Measurements from ENCODE around the gene L1TD1.

Gene L1TD1

DNA sequence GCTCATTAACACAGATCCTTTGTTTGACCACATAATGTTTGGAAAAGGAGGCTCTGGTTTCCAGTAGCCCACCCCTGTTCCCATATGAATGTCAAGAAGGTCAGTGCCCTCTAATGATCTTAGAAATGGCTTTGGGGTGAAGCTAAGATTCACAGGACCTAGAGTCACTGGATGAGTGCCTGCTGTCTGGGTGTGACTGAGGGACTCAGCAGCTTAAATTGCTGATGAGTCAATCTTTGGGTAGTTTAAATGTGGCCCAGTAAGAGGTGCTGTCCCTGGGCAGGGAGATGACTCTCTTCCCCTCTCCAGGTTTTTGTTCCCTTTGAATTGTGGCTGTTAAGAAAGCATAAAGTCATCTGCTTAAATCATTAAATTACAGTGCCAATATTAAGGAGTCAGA is 50.6 kb downstream of the L1TD1 start:
- no peak overlapping the region for H3K27ac ChIP-seq
- DNase-seq: no peak
- no peaks in the 10 kb centered on the region for H3K4me1 ChIP-seq
- TF ChIP-seq, protein P1, sequence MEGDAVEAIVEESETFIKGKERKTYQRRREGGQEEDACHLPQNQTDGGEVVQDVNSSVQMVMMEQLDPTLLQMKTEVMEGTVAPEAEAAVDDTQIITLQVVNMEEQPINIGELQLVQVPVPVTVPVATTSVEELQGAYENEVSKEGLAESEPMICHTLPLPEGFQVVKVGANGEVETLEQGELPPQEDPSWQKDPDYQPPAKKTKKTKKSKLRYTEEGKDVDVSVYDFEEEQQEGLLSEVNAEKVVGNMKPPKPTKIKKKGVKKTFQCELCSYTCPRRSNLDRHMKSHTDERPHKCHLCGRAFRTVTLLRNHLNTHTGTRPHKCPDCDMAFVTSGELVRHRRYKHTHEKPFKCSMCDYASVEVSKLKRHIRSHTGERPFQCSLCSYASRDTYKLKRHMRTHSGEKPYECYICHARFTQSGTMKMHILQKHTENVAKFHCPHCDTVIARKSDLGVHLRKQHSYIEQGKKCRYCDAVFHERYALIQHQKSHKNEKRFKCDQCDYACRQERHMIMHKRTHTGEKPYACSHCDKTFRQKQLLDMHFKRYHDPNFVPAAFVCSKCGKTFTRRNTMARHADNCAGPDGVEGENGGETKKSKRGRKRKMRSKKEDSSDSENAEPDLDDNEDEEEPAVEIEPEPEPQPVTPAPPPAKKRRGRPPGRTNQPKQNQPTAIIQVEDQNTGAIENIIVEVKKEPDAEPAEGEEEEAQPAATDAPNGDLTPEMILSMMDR (IDR thresholded peaks at IDR 0.05): no peak
- no peaks in the 10 kb centered on the region for H3K36me3 ChIP-seq
- H3K9me3 ChIP-seq: no peaks in the 10 kb centered on the region
- no peak overlapping the region for H3K4me3 ChIP-seq
- intact Hi-C loops (cut with DNase I; ENCODE audit: low total_unique reads): no loop called here
- H3K27me3 ChIP-seq: no peaks in the 10 kb centered on the region

DNA sequence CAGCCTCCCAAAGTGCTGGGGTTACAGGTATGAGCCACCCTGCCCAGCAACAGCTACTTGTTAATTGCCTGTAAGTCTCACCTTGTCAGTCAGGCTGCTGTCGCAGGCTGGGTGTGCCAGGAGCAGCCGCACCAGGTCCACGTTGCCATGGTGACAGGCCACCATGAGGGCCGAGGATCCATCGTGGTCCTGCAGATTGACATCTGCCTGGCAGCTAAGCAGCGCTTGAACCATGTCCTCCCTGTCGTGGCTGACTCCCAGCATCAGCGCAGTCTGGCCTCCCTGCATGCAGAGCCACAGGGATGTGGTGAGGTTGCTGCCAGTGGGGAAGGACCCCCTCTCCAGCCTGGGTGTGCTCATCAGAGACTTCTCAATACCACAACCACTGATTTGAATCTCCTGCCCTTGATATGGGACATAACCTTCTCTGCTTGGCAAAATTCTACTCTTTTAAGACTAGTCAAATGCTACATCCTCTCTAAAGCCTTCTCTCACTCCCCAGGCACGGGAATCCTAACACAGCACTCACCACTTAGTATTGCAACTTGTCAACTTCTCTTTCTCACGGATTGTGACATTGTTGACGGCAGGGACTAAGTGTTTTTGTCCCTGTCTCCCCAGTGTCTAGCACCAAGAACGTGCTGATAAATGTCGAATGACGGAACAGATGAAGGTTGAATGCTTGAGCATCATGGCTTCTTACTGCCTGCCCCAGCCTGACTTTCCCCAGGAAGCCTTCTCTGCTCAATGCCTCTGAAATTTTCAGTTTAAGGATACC is 52.9 kb downstream of the L1TD1 start:
- Histone ChIP-seq H3K9me3 (no peaks in the 10 kb centered on the region), H3K4me3 (no peak overlapping the region), H3K36me3 (no peaks in the 10 kb centered on the region), H3K27ac (no peak overlapping the region), H3K4me1 (no peaks in the 10 kb centered on the region), H3K27me3 (no peaks in the 10 kb centered on the region)
- intact Hi-C loops (cut with DNase I; ENCODE audit: low total_unique reads): no loop called here
- no peak for DNase-seq
- TF ChIP-seq, protein P1 (IDR thresholded peaks at IDR 0.05): no peak

DNA sequence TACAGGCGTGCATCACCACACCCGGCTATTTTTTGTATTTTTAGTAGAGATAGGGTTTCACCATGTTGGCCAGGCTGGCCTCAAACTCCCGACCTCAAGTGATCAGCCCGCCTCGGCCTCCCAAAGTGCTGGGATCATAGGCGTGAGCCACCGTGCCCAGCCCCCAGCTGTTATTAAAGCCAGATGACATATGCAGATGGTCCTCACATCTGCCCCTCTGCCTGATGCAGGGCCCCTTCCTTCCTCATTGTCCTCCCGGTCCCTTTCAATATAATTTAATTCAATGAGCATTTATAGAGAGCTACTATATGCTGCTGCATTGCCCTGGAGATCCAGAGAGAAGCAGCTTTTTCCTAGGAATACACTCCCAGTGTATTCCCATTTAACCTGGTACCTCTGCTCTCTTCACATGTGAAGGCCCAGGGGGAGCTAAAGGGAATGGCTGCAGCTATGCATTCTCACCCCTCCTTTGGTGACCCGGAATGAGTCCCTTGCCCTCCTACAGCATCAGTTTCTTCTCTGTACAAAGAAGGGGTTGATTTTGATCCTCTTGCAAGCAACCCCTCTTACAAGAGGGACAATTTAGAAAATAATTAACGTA is 55.6 kb downstream of the L1TD1 start:
- intact Hi-C loops (cut with DNase I; ENCODE audit: low total_unique reads): no loop called here
- Histone ChIP-seq H3K9me3 (no peaks in the 10 kb centered on the region), H3K4me3 (no peak overlapping the region), H3K27me3 (no peaks in the 10 kb centered on the region), H3K36me3 (no peaks in the 10 kb centered on the region), H3K27ac (no peak overlapping the region), H3K4me1 (no peaks in the 10 kb centered on the region)
- TF ChIP-seq, protein P1 (IDR thresholded peaks at IDR 0.05): no peak
- no peak for DNase-seq

DNA sequence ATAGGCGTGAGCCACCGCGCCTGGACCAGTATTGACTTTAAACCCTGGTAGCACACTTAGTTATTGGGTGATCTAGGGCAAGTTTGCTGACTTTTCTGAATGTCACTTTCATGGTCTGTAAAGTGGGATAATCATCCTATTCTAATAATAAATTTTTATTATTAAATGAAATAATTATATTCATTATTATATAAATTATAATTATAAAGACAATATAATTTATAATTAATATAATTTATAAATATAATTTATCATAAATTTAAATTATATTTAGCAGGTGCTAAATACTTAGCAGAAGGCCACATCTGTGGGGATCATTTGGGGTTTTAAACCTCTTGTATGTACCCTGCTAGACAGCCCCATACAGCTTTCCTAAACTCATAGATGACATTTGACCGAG is 64.9 kb downstream of the L1TD1 start:
- TF ChIP-seq, protein P1 (IDR thresholded peaks at IDR 0.05): no peak
- intact Hi-C loops (cut with DNase I; ENCODE audit: low total_unique reads): no loop called here
- H3K4me1 ChIP-seq: no peaks in the 10 kb centered on the region
- peaks cover 0 to 14% of the 10 kb centered on the region in 2 donors for H3K27me3 ChIP-seq
- H3K36me3 ChIP-seq: no peaks in the 10 kb centered on the region
- no peaks in the 10 kb centered on the region for H3K9me3 ChIP-seq
- H3K27ac ChIP-seq: no peak overlapping the region
- H3K4me3 ChIP-seq: no peak overlapping the region
- DNase-seq: no peak

DNA sequence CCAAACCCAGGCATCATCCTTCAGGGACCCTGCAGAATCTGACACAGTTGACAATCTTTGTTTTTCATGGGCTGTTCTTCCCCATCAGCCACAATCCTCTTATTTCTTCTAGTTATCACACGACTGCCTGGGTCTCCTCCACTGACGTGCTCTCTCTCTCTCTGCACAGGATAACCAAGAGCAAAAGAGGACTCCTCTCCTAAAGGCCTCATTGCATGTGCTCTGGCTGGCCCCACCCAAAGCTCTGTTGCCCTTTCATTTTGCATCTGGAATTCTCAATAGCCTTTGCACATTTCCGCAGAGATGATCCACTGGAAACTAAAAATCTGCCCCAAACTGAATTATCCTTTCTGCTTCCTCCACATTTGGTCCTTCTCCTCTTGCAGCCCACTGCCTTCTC is 66.0 kb downstream of the L1TD1 start:
- DNase-seq: no peak
- no peaks in the 10 kb centered on the region for H3K36me3 ChIP-seq
- H3K27me3 ChIP-seq: peaks cover 0 to 14% of the 10 kb centered on the region in 2 donors
- H3K27ac ChIP-seq: no peak overlapping the region
- H3K9me3 ChIP-seq: no peaks in the 10 kb centered on the region
- intact Hi-C loops (cut with DNase I; ENCODE audit: low total_unique reads): no loop called here
- H3K4me3 ChIP-seq: no peak overlapping the region
- H3K4me1 ChIP-seq: no peaks in the 10 kb centered on the region
- TF ChIP-seq, protein P1 (IDR thresholded peaks at IDR 0.05): no peak

All from tibial artery (tissue), 4 donors.